CD4-positive, alpha-beta T cell treated with Interleukin-1 beta for 1 hour (primary cell): ENCODE results near the gene NEK1.

ENCODE experiments used
- DNase-seq, 2 donors: peaks; one replicate each; pipeline ENCODE4 v3.0.0-alpha.2; 2020 to 2022

NEK1 gene, protein sequence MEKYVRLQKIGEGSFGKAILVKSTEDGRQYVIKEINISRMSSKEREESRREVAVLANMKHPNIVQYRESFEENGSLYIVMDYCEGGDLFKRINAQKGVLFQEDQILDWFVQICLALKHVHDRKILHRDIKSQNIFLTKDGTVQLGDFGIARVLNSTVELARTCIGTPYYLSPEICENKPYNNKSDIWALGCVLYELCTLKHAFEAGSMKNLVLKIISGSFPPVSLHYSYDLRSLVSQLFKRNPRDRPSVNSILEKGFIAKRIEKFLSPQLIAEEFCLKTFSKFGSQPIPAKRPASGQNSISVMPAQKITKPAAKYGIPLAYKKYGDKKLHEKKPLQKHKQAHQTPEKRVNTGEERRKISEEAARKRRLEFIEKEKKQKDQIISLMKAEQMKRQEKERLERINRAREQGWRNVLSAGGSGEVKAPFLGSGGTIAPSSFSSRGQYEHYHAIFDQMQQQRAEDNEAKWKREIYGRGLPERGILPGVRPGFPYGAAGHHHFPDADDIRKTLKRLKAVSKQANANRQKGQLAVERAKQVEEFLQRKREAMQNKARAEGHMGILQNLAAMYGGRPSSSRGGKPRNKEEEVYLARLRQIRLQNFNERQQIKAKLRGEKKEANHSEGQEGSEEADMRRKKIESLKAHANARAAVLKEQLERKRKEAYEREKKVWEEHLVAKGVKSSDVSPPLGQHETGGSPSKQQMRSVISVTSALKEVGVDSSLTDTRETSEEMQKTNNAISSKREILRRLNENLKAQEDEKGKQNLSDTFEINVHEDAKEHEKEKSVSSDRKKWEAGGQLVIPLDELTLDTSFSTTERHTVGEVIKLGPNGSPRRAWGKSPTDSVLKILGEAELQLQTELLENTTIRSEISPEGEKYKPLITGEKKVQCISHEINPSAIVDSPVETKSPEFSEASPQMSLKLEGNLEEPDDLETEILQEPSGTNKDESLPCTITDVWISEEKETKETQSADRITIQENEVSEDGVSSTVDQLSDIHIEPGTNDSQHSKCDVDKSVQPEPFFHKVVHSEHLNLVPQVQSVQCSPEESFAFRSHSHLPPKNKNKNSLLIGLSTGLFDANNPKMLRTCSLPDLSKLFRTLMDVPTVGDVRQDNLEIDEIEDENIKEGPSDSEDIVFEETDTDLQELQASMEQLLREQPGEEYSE (N-terminal part only)

DNA sequence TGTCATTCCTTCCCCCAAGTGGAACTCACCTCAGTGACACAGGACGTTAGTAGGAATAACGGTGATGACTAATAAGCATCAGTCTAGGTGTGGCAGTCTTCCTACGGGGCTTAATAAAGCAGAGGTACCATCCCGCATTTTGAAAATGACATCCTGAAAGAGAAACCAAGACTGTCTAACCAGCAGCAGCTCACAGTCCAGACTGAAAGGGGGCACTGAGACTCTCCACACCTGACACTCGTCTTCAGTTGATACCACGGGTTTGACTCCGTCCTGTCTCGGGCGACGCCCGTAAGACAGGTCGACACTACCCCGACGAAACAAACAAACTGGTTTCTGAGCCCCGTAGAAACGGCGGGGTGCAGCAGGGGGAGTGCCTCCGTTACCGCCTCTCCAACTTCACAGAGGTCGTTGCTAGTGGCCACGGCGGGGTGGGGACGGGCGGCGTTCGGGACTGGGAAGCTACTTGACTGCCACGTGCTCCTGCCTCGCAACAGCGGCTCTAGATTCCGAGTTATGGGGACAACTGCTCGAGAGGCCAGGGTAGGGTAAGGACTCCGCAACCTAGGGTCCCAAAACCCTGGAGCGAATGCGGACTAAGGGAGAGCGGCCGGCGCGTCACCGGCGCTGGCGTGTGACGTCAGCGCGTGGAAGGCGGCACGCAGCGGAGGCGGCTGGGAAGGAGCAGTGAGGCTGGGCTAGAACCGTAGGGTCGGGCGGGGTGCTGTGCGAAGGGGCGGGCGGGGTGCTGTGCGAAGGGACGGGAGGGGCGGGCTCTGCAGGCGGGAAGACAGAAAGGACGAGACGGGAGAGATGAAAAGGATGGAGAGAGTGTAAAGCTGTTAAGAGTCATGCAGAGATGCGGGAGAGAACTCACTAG, at the start of gene NEK1:
NEK1 (minus strand) TSS at position 593 of the 880 bp plus-strand sequence. CDS start 9,953 bp downstream, outside the sequence.
- peak; percentile 87 to 90 for DNase-seq

DNA sequence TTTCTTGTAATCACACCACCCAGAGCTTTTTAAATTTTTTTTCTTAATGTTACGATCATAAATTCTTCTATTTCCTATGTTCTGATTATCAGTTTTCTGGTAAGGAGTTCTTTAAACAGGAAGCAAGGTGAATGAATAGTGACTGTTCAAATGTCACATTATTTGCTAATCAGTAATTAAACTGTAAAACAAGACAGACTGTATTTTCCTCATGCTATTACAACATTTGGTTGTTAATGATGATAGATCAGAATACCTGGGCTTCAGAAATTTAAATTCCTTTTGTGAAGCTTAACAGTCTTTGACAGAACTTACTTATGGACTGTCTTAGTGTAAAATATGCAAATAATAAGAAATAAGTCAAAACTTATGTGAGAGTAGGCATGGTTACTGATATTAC, 49.4 kb upstream of the NEK1 start:
- no peak for DNase-seq

DNA sequence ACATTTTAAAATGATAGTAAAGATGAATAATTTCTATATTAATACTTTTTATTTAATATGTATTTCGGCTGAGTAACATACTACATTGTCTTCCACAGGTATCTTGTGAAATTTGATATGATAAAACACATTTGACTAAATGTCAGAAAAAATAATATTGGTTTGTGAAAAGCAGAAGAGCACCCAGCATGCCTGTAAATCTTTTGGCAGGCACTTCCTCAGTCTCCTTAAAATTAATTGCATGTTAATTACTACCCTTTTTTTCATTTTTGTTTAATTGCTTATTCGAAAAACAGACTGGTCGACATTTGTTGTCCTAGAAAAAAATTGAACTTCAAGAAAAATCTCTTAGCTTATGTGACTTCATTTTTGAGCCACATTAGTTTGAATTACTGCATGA, 48.5 kb upstream of the NEK1 start:
- DNase-seq: no peak

DNA sequence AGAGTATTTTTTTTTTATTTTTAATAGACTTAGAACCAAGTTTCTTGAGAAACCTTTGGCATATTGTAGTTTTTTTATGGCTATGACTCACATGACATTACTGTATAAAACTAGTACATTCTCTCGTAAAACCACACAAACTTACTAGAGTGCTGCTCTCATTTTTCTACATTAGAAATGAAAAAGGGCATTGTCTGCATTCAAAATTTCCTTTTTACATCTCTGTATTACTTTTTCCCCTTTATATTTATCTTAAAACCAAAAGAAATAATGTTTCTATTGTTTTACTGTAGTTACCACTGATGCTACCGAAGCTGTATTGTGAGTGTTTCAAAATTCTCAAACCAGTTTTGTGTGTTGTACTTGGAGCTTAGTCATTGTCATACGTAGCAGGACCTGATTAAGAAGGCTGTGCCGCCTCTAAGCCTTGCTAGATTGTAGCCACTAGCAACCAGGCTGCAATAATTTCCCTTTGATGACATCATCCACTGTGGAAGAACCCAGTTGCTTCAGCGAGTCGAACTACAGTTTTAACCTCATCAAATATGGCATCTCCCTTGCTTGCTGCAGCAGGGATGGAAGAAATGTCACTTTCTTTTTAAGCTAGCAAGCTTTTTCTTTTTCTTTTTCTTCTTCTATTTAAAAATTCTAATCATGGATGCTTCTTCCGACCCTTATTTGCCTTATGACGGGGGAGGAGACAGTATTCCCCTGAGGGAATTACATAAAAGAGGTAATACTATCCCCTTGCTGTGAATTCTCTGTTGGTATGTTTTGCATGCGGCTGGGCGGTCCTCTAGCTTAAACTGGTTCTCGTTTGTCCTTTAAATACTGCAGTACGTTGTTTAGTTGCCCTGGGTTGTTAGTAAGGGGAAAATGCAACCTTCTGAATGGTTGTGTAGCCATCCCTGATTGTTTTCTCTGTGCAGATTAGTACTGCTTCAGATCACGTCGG, 47.6 kb upstream of the NEK1 start:
- DNase-seq: peak; percentile 80 to 88

DNA sequence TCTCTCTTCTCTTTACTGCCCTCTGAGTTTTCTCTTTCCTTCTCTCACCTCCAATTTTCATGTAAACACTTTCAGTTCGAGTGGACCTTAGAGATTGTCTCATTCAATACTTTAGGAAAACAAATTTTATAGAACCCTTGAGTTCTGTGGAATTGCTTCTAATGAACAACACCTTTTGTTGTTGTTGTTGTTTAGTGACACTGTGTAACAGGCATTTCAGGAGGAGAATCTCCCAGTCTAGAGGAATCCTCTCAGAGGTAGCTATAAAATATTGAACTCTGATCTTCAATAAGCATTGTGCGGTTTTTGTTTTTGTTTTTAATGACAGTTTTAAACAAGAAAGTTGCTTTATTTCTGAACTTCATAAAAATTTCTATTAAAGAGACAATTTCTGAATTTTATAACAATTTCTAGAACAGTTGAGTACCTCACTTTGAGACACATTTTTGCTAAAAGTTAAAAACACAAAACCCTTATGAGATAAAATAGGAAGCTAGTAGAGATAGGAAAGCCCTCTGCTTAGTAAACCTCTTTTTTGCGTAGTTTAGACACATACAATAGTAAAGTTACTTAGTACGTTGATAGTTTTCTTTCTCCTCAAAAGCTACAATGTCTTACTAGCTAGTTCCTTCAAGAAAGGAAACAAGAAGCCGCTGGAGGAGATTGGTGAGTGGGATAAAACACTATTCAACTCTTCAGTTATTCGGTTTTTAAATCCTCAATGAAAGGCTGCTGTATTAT, 46.8 kb upstream of the NEK1 start:
- no peak for DNase-seq

DNA sequence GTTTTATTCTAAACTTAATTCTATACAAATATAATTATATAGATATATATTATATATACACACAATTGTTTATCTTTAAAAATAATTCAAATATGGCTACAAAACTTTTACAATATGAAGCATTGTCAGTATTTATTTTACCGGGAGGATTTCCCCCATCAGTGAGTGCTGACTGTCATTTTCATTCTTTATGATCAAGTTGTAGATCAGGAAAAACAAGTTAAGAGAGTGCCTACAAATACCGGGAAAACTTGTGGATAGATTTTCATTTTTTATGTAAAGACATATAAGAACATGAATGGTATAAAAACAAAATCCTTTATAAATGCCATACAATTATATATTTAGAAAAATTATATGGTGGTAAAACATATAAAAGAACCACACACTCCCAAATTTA, 45.8 kb upstream of the NEK1 start:
- no peak for DNase-seq

DNA sequence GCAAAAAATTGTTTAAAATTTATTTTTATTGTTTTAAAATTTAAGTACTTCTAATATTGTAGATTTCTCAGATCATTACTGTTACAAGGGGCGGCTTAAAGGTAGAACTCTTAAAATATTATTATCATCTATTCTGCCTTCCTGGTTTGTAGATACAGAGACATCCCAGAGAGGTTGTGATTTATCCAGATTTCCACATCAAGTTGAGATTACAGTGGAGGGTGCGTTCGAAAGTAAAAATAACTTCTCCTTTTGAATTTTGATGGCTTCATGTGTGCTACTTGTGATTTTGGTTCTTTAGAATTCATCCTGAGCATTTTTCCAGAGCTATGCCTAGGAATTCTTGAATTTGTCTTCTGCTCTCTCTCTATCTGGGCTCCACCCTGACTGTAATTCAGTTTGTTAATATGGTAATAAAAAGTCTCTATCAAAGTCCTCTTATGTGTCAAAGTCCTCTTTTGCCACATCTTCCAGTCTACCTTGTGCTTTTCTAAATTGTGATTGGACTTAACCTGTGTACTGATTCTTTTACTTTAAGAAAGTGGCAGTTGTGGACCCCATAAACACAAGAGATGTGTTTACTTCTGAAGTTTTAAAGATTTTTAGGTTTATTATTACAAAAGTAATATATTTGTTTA, 45.2 kb upstream of the NEK1 start:
- DNase-seq: no peak

DNA sequence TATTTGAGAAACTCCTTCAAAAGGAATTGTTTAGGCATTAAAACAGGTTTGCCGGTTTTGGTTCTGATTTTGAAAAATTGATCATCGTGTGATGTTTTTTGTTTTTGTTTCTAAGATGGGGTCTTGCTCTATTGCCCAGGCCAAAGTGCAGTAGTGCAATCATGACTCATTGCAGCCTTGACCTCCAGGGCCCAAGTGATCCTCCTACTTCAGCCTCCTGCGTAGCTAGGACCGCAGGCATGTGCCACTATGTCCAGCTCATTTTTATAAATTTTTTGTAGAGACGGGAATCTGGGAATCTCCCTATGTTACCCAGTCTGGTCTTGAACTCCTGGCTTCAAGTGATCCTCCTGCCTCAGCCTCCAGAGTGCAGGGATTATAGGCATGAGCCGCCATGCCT, 43.0 kb upstream of the NEK1 start:
- DNase-seq: no peak

DNA sequence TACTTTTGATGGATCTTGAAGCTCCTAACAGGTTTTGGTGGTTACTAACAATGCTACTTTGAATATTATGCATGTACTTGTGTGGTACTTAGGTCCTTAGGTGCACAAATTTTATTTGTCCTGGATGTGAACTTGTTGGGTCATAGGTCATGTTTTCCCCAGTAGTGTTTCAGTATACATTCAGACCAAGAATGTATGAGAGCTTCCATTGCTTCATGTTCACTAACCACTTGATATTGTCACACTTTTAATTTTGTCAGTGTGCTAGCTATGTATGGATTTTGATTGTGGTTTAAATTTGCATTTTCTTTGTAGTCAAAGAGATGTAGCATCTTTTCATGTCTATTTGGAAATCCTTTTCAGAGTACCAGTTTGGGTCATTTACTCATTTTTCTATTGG, 40.2 kb upstream of the NEK1 start:
- no peak for DNase-seq

DNA sequence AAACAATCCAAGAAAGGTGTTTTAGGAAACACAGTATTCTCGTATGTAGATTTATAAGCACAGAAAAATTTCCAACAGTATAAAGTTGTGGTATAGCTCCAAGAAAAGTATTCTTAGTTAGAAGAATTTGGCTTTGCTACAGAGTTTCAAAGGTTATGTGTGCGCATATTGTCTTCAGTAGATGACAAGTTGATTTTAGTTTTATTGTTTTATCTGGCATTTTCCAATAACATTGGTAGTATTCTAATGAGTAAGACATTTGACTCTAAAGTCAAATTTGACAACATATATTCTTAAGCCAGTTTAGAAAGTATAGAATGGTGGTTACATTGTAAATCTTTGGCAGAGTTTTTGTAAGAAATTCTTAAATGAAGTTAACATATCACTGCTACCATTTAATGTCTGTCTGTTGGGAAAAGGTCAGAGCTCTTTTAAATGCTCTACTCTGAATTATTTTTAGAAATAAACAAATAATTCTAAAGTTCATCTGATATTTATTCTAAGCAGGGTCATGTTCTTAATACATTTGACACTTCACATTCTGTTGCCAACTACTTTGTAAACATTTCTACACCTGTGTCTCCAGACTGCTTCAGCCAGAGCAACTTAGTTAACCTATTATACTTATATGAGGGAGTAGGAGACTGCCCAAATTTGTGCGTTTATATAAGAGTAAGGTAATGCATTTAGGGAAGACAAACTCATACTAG, 38.0 kb upstream of the NEK1 start:
- DNase-seq: no peak

DNA sequence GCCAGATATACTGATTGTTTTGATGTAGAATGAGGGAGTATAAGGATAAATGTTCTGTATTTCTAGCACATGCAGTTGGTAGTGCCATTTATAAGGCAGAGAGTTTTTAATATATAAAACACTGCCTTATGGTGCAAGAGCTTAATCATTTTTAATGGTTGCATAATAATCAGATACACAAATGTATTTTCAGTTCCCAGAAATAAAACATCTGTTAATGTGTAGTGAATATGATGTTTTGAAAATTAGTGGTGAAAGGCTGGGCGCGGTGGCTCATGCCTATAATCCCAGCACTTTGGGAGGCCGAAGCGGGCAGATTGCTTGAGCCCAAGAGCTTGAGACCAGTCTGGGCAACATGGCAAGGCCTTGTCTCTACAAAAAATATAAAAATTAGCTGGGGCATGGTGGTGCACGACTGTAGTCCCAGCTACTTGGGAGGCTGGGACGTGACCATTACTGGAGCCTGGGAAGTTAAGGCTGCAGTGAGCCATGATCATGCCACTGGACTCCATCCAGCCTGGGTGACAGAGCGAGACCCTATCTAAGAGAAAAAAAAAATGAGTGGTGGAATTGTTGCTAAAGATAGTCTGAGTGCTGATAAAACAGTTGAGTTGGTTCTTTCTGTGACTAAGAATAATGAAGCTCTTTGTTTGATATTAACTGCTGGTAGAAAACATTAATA, 37.3 kb upstream of the NEK1 start:
- DNase-seq: no peak

DNA sequence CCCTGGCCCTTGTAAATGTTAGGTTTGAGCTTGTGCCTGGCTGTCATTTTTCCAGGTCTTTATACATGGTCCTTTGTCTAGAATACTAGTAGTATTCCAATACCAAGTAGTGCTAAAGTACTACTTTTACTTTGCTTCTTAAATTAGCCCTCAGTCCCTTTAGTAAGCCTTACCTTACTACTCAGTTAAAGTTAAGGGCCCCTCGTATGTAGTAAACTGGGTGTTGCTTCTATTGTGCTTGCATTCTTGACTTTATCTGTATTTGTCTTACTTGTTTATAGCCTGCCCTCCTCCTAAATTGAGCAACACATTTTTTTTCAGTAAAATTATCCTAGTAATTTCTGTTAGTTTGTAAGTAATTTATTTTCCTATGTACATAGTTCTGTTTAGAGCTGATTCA, 33.2 kb upstream of the NEK1 start:
- no peak for DNase-seq

DNA sequence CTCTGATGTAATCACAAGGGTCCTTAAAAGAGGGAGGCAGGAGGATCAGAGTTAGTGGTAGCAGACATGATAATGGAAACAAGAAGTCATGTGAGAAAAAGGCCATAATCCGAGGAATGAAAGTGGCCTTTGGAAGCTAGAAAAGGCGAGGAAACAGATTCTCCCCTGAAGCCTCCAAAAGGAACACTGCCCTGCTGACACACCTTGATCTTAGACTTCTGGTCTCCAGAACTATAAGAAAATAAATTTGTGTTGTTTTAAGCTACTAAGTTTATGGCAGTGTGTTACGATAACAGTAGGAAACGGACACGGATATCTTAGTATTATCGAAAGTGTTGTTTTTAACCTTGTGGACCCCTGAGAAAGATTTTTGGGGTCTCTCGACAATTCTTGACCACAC, 32.4 kb upstream of the NEK1 start:
- DNase-seq: no peak

DNA sequence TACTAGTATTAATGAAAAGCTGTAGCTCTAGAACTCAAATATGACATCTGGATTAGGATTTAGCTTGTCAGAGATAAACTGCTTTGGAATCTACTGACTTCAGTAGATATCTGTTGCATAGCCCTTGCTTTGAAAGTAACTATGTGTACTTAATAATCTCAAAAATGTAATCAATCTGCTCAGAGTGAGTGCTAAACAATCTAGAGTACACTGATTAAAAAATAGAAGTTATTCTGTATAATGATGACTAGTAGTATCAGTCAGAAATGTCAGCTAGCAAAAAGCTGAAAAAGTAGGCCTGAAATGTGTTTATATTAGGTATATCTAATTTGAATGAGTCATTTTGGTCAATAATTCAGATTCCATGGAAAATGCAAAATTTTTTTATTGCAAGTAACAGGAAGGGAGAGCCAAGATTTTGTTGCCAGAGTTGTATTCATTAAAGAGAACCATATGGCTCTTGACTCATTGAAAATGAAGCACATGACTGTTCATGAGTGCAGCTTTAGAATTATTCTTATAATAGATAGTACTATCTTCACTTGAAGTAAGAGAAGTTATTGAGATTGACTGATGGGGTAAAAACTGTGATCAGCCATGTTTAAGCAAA, 28.0 kb upstream of the NEK1 start:
- DNase-seq: no peak

DNA sequence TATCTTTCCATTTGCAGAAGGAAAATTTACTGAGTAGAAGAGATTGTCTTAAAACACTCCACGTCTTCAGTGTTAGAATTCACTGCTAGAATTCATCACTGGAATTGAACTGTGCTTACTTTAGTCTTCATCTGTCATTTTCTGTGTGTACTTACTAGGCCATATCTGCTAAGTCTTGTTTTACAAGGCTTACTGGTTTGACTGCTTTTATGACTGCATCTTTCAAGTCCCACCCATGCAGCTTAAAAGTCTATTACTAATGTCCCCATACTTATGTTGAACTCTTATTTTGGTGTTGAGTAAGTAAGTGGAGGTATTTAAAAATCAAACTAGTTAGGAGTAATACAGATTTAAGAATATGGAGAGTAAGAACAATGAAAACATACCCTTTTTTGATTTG, 22.6 kb upstream of the NEK1 start:
- DNase-seq: no peak

DNA sequence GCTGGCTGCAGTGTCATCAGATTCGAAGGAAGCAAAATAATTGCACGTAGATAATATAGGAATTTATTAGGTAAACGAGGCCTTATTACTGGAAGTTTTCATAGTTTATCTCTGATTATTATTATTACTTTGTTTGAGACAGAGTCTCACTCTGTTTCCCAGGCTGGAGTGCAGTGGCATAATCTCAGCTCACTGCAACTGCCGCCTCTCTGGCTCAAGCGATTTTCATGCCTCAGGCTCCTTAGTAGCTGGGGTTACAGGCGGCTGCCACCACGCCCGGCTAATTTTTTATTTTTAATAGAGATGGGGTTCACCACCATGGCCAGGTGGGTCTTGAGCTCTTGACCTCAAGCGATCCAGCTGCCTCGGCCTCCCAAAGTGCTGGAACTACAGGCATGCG, 20.5 kb upstream of the NEK1 start:
- no peak for DNase-seq

DNA sequence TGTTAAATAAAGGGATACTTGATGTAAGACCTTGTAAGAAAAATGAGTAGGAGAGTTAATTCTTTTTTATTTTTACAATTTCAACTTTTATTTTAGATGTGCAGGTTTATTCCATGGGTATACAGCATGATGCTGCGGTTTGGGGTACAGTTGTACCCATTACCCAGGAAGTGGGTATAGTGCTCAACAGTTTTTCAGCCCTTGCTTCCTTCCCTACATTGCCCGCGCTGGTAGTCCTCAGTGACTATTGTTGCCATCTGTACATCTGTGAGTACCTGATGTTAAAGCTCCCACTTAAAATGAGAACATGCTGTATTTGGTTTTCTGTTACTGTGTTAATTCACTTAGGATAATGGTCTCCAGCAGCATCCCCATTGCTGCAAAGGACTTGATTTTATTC, 17.7 kb upstream of the NEK1 start:
- DNase-seq: no peak

DNA sequence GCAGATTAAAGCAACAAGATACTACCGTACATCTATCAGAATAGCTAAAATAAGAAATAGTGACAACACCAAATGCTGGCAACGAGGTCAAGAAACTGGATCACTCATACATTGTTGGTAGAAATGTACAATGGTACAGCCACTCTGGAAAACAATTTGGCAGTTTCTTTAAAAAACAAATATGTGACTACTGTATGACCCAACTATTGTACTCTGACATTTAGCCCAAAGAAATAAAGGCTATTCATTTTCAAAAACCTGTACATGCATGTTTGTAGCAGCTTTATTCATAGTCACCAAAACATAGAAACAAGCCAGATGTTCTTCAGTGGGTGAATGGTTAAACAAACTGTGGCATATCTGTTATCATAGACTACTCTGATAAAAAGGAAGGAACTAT, 16.2 kb upstream of the NEK1 start:
- DNase-seq: no peak
